ENCODE data around the gene PDK2. TPM values are rescaled to one million over a fixed set of nuclear protein-coding genes. Genes with fewer than 3 reads are reported as not detected.

The PDK2 gene
- total RNA-seq, 5 donors from 2014 or later (not counting 1 experiment from before 2014, with no cell fraction given), result 18.8 to 37.2 (median 30.0) TPM

- Histone ChIP-seq H3K4me3 (ENCODE audit: control insufficient read depth in 1 of 2, extremely low read depth in 1 of 2, low read length in 1 of 2) (no peak overlapping the region), H3K36me3 (ENCODE audit: control insufficient read depth in 2 of 2, extremely low read depth in 1 of 2, insufficient read depth in 1 of 2, low read length in 1 of 2) (peaks cover 19 to 63% of the 10 kb centered on the region in 2 donors), H3K9me3 (no peaks in the 10 kb centered on the region), H3K27me3 (replicated peaks in 1 of 2; ENCODE audit: control insufficient read depth in 2 of 2, extremely low read depth in 1 of 2, insufficient read depth in 2 of 2, low read length in 1 of 2) (peaks cover 0 to 6% of the 10 kb centered on the region in 2 experiments), H3K4me1 (ENCODE audit: control insufficient read depth in 1 of 2, extremely low read depth in 1 of 2, insufficient read depth in 2 of 2, low read length in 2 of 2) (peaks cover 11 to 21% of the 10 kb centered on the region in 2 experiments), H3K27ac (ENCODE audit: low read length) (no peak overlapping the region)
- no peak overlapping the region for H3K4me3 Mint-ChIP-seq
- DNase-seq (no peak), ATAC-seq (replicated peaks in 1 of 4) (no peak)
- ChIA-PET CTCF (interaction anchor here (1.3 to 1.4 kb wide), 2 partner anchors 25 to 26 kb away, joined by 3 read pairs; no protein-coding TSS in a partner anchor), POLR2A (interaction anchor here in 1 of 2 donors (0.6 kb wide), 1 partner anchor 39 kb away, joined by 6 read pairs; no protein-coding TSS in a partner anchor)
- WGBS (ENCODE audit: insufficient coverage), result 83% methylated on average over 2 of the region's 11 CpGs
- peaks cover under 1 to 2% of the 10 kb centered on the region in 2 donors for H3K27me3 Mint-ChIP-seq
- peaks cover 42% of the 10 kb centered on the region for H3K36me3 Mint-ChIP-seq
- no peaks in the 10 kb centered on the region for H3K9me3 Mint-ChIP-seq
- peaks cover 34 to 45% (median 42%) of the 10 kb centered on the region in 3 donors for H3K4me1 Mint-ChIP-seq
- H3K27ac Mint-ChIP-seq, result peak overlapping the region in 1 of 2 donors; percentile 58
These were observed 41.0 kb downstream of the PDK2 start for GRCh38 chr17:50136096-50136687.

- ATAC-seq (replicated peaks in 1 of 4) (no peak), DNase-seq (no peak)
- Histone ChIP-seq H3K36me3 (ENCODE audit: control insufficient read depth in 2 of 2, extremely low read depth in 1 of 2, insufficient read depth in 1 of 2, low read length in 1 of 2) (peaks cover 19 to 70% of the 10 kb centered on the region in 2 donors), H3K4me1 (ENCODE audit: control insufficient read depth in 1 of 2, extremely low read depth in 1 of 2, insufficient read depth in 2 of 2, low read length in 2 of 2) (peaks cover 11 to 30% of the 10 kb centered on the region in 2 experiments), H3K4me3 (ENCODE audit: control insufficient read depth in 1 of 2, extremely low read depth in 1 of 2, low read length in 1 of 2) (no peak overlapping the region), H3K27me3 (replicated peaks in 1 of 2; ENCODE audit: control insufficient read depth in 2 of 2, extremely low read depth in 1 of 2, insufficient read depth in 2 of 2, low read length in 1 of 2) (no peaks in the 10 kb centered on the region), H3K9me3 (no peaks in the 10 kb centered on the region), H3K27ac (ENCODE audit: low read length) (no peak overlapping the region)
- Mint-ChIP-seq H3K27ac (peak overlapping the region; percentile 4 to 58), H3K4me1 (peaks cover 38 to 46% (median 42%) of the 10 kb centered on the region in 3 donors), H3K27me3 (no peaks in the 10 kb centered on the region), H3K4me3 (no peak overlapping the region), H3K36me3 (peaks cover 48% of the 10 kb centered on the region), H3K9me3 (no peaks in the 10 kb centered on the region)
- ChIA-PET POLR2A (no interaction called here), CTCF (interaction anchor here (1.3 to 1.4 kb wide), 2 partner anchors 24 to 25 kb away, joined by 3 read pairs; no protein-coding TSS in a partner anchor)
- WGBS (ENCODE audit: insufficient coverage), result 97% methylated on average over 4 of the region's 4 CpGs
These were observed 41.9 kb downstream of the PDK2 start for GRCh38 chr17:50137042-50137441.

- Mint-ChIP-seq H3K9me3 (no peaks in the 10 kb centered on the region), H3K4me3 (peak overlapping the region in 1 of 3 donors; percentile 73), H3K36me3 (peaks cover 61% of the 10 kb centered on the region), H3K27ac (no peak overlapping the region), H3K4me1 (peaks cover 54 to 61% (median 59%) of the 10 kb centered on the region in 3 donors), H3K27me3 (no peaks in the 10 kb centered on the region)
- ATAC-seq (replicated peaks in 1 of 4) (no peak), DNase-seq (no peak)
- Histone ChIP-seq H3K9me3 (no peaks in the 10 kb centered on the region), H3K4me1 (ENCODE audit: control insufficient read depth in 1 of 2, extremely low read depth in 1 of 2, insufficient read depth in 2 of 2, low read length in 2 of 2) (peaks cover 11 to 52% of the 10 kb centered on the region in 2 experiments), H3K4me3 (ENCODE audit: control insufficient read depth in 1 of 2, extremely low read depth in 1 of 2, low read length in 1 of 2) (no peak overlapping the region), H3K36me3 (ENCODE audit: control insufficient read depth in 2 of 2, extremely low read depth in 1 of 2, insufficient read depth in 1 of 2, low read length in 1 of 2) (peaks cover 19 to 88% of the 10 kb centered on the region in 2 donors), H3K27me3 (replicated peaks in 1 of 2; ENCODE audit: control insufficient read depth in 2 of 2, extremely low read depth in 1 of 2, insufficient read depth in 2 of 2, low read length in 1 of 2) (no peaks in the 10 kb centered on the region), H3K27ac (ENCODE audit: low read length) (no peak overlapping the region)
- POLR2A ChIA-PET, result interaction anchor here in 1 of 2 donors (0.5 kb wide), 1 partner anchor 75 kb away, joined by 5 read pairs; no protein-coding TSS in a partner anchor
- WGBS (ENCODE audit: insufficient coverage), result 90% methylated on average over 12 of the region's 15 CpGs
- CTCF ChIA-PET, result interaction anchor here (0.6 to 2.0 kb wide), 10 partner anchors 9 to 45 kb away, joined by 3 to 11 read pairs (median 6); no protein-coding TSS in a partner anchor
These were observed 44.1 kb downstream of the PDK2 start for GRCh38 chr17:50139185-50139783.

- H3K36me3 Mint-ChIP-seq, result peaks cover 66% of the 10 kb centered on the region
- peaks cover 11 to 62% of the 10 kb centered on the region in 2 experiments for H3K4me1 ChIP-seq (ENCODE audit: control insufficient read depth in 1 of 2, extremely low read depth in 1 of 2, insufficient read depth in 2 of 2, low read length in 2 of 2)
- H3K36me3 ChIP-seq (ENCODE audit: control insufficient read depth in 2 of 2, extremely low read depth in 1 of 2, insufficient read depth in 1 of 2, low read length in 1 of 2), result peaks cover 17 to 89% of the 10 kb centered on the region in 2 donors
- peak overlapping the region; percentile 92 to 97 for H3K27ac Mint-ChIP-seq
- H3K27me3 ChIP-seq (replicated peaks in 1 of 2; ENCODE audit: control insufficient read depth in 2 of 2, extremely low read depth in 1 of 2, insufficient read depth in 2 of 2, low read length in 1 of 2), result no peaks in the 10 kb centered on the region
- POLR2A ChIA-PET, result interaction anchor here in 1 of 2 donors (0.7 kb wide), 1 partner anchor 58 kb away, joined by 3 read pairs; no protein-coding TSS in a partner anchor
- DNase-seq (peak in 34 of 35 experiments; percentile 60 to 87 (median 74)), ATAC-seq (replicated peaks in 1 of 4) (peak; percentile 75 to 86 (median 82))
- no peaks in the 10 kb centered on the region for H3K9me3 Mint-ChIP-seq
- H3K4me1 Mint-ChIP-seq, result peaks cover 63 to 70% (median 68%) of the 10 kb centered on the region in 3 donors
- CTCF ChIA-PET, result interaction anchor here (0.6 to 2.0 kb wide), 10 partner anchors 8 to 46 kb away, joined by 3 to 11 read pairs (median 6); partner anchors contain the start of genes PPP1R9B (in 1 of the 2) and SGCA (in 1 of the 2)
- 28% methylated on average over 13 of the region's 19 CpGs for WGBS (ENCODE audit: insufficient coverage)
- H3K4me3 ChIP-seq (ENCODE audit: control insufficient read depth in 1 of 2, extremely low read depth in 1 of 2, low read length in 1 of 2), result no peak overlapping the region
- peak overlapping the region; percentile 40 for H3K27ac ChIP-seq (ENCODE audit: low read length)
- H3K4me3 Mint-ChIP-seq, result peak overlapping the region; percentile 54 to 73 (median 55)
- no peaks in the 10 kb centered on the region for H3K9me3 ChIP-seq
- H3K27me3 Mint-ChIP-seq, result no peaks in the 10 kb centered on the region
These were observed 45.1 kb downstream of the PDK2 start for GRCh38 chr17:50139950-50140885.

GRCh38 chr17:50141026-50141744 lies 46.0 kb downstream of the PDK2 start:
- Histone ChIP-seq H3K27ac (ENCODE audit: low read length) (peak overlapping the region; percentile 43), H3K4me3 (ENCODE audit: control insufficient read depth in 1 of 2, extremely low read depth in 1 of 2, low read length in 1 of 2) (no peak overlapping the region), H3K36me3 (ENCODE audit: control insufficient read depth in 2 of 2, extremely low read depth in 1 of 2, insufficient read depth in 1 of 2, low read length in 1 of 2) (peaks cover 17 to 87% of the 10 kb centered on the region in 2 donors), H3K4me1 (ENCODE audit: control insufficient read depth in 1 of 2, extremely low read depth in 1 of 2, insufficient read depth in 2 of 2, low read length in 2 of 2) (peaks cover 14 to 71% of the 10 kb centered on the region in 2 experiments), H3K27me3 (replicated peaks in 1 of 2; ENCODE audit: control insufficient read depth in 2 of 2, extremely low read depth in 1 of 2, insufficient read depth in 2 of 2, low read length in 1 of 2) (no peaks in the 10 kb centered on the region), H3K9me3 (no peaks in the 10 kb centered on the region)
- Mint-ChIP-seq H3K27ac (peak overlapping the region; percentile 96 to 97), H3K27me3 (no peaks in the 10 kb centered on the region), H3K9me3 (no peaks in the 10 kb centered on the region), H3K4me3 (peak overlapping the region; percentile 55 to 73 (median 59)), H3K4me1 (peaks cover 71 to 80% (median 78%) of the 10 kb centered on the region in 3 donors), H3K36me3 (peaks cover 66% of the 10 kb centered on the region)
- CTCF ChIA-PET, result interaction anchor here (1.2 to 1.7 kb wide), 3 partner anchors 11 to 21 kb away, joined by 4 to 7 read pairs (median 6); no protein-coding TSS in a partner anchor
- ATAC-seq (replicated peaks in 1 of 4), result no peak
- 89% methylated on average over 1 of the region's 16 CpGs for whole genome bisulfite sequencing (ENCODE audit: insufficient coverage)
- no peak for DNase-seq
- POLR2A ChIA-PET, result interaction anchor here in 1 of 2 donors (0.7 kb wide), 1 partner anchor 57 kb away, joined by 3 read pairs; no protein-coding TSS in a partner anchor

Measured in T-cell (primary cell).